GM12878 (cell line): ENCODE measurements around the gene CSMD2. TPM values are rescaled to one million over a fixed set of nuclear protein-coding genes. Genes with fewer than 3 reads are reported as not detected.

ENCODE experiments used
- ATAC-seq: fragments of 200-7000 bp; cut with Tn5 transposase; 3 replicates; pipeline ENCODE4 v1.9.1; 2020; ENCODE audit warnings: mild to moderate bottlenecking, moderate library complexity
- BruUV-seq: library from RNA; stranded (reverse); fragments of 400-500 nt; replicated peaks from 2 replicates; lab custom pipeline; 2021; lab: Mats Ljungman, UMichigan
- CTCF ChIA-PET: fragments of 300-600 bp; sonication (Branson Sonifier 250); formaldehyde crosslinking; extraction: SDS; loops from one replicate; lab custom pipeline; 2021; ENCODE audit warnings: inconsistent platforms; lab: Yijun Ruan, JAX
- POLR2A ChIA-PET: fragments of 350-600 bp; formaldehyde crosslinking; extraction: SDS; loops from one replicate; lab custom pipeline; 2021; ENCODE audit warnings: inconsistent platforms; lab: Charles Lee
- RAD21 ChIA-PET: fragments of 300-600 bp; sonication (Branson Sonifier 250); formaldehyde crosslinking; loops from one replicate; lab custom pipeline; 2023; ENCODE audit warnings: antibody characterized with exemption; ENCODE audit not compliant: unreplicated experiment; lab: Charles Lee
- SMC1A ChIA-PET: fragments of 300-600 bp; sonication (Branson Sonifier 250); formaldehyde crosslinking; loops from one replicate; lab custom pipeline; 2023; ENCODE audit not compliant: unreplicated experiment, uncharacterized antibody; lab: Charles Lee
- DNase-seq: peaks from one replicate; pipeline ENCODE4 v3.0.0-alpha.2; 2011; ENCODE audit warnings: low read depth, low spot score
- FAIRE-seq: peaks from 3 replicates; lab custom pipeline; 2011; peaks lifted over from hg19 to GRCh38; lab: Jason Lieb, UNC
- H2AFZ ChIP-seq: 2 replicates; pipeline ENCODE4 v1.6.0; 2011; ENCODE audit warnings: low read depth, low read length, control low read depth; ENCODE audit not compliant: control insufficient read depth
- H3K27ac ChIP-seq: 2 replicates; pipeline ENCODE4 v1.5.1; 2011; ENCODE audit warnings: control low read depth; ENCODE audit not compliant: control insufficient read depth, insufficient read depth
- H3K27me3 ChIP-seq, 2 experiments: replicated peaks in 1 of 2; 2 replicates each; pipeline versions ENCODE4 v1.6.0 to v1.6.1; 2011; ENCODE audit warnings: low read length in 1 of 2; ENCODE audit not compliant: control insufficient read depth in 2 of 2, insufficient read depth in 2 of 2
- H3K36me3 ChIP-seq, 2 experiments: 2 replicates each; pipeline ENCODE4 v1.5.1; 2011; ENCODE audit warnings: low read length in 1 of 2; ENCODE audit not compliant: control insufficient read depth in 2 of 2, insufficient read depth in 2 of 2
- H3K4me1 ChIP-seq: 2 replicates; pipeline ENCODE4 v1.6.1; 2011; ENCODE audit warnings: mild to moderate bottlenecking, low read length, moderate library complexity, mixed read lengths; ENCODE audit not compliant: control insufficient read depth, insufficient read depth
- H3K4me2 ChIP-seq: 2 replicates; pipeline ENCODE4 v1.6.0; 2011; ENCODE audit warnings: control low read depth; ENCODE audit not compliant: control insufficient read depth, insufficient read depth
- H3K4me3 ChIP-seq: fragments of 200-600 bp; sonication (generic); 2 replicates; pipeline ENCODE4 v1.5.1; 2016
- H3K79me2 ChIP-seq: 2 replicates; pipeline ENCODE4 v1.6.0; 2011; ENCODE audit warnings: low read length; ENCODE audit not compliant: control insufficient read depth, insufficient read depth
- H3K9ac ChIP-seq: 2 replicates; pipeline ENCODE4 v1.8.0; 2011; ENCODE audit warnings: low read length, control low read depth, mixed read lengths; ENCODE audit not compliant: control insufficient read depth, insufficient read depth
- H3K9me3 ChIP-seq: replicated peaks from 3 replicates; pipeline ENCODE4 v1.5.1; 2011; ENCODE audit warnings: mild to moderate bottlenecking, low read length; ENCODE audit not compliant: control insufficient read depth, insufficient read depth
- H4K20me1 ChIP-seq: 2 replicates; pipeline ENCODE4 v1.6.0; 2011; ENCODE audit not compliant: control insufficient read depth, insufficient read depth
- ATF7 ChIP-seq: fragments of 450-650 bp; IDR thresholded peaks from 2 replicates; pipeline ENCODE4 v1.6.1; 2016; ENCODE audit warnings: low read depth, mild to moderate bottlenecking
- BCL11A ChIP-seq: IDR thresholded peaks from 2 replicates; pipeline ENCODE4 v1.6.1; 2011; ENCODE audit warnings: low read depth, low read length
- EED ChIP-seq: sonication (generic); IDR thresholded peaks from 2 replicates; pipeline ENCODE4 v1.6.1; 2016; ENCODE audit warnings: antibody characterized with exemption, low read depth
- EP300 ChIP-seq, 2 experiments: fragments of 150-350 bp in 1 of 2; IDR thresholded peaks; 2 replicates each; pipeline ENCODE4 v1.6.1; 2011 to 2012; ENCODE audit warnings: low read depth in 2 of 2, low read length in 2 of 2, borderline replicate concordance in 1 of 2, improper control_type of control experiment in 1 of 2, inconsistent platforms in 1 of 2; ENCODE audit not compliant: control insufficient read depth in 1 of 2
- HCFC1 ChIP-seq: fragments of 150-350 bp; IDR thresholded peaks from 2 replicates; pipeline ENCODE4 v1.6.1; 2014; ENCODE audit warnings: low read length
- NBN ChIP-seq: fragments of 450-650 bp; IDR thresholded peaks from 2 replicates; pipeline ENCODE4 v1.6.1; 2016
- NFXL1 ChIP-seq: fragments of 450-650 bp; IDR thresholded peaks from 2 replicates; pipeline ENCODE4 v1.6.1; 2017; ENCODE audit warnings: antibody characterized with exemption, mild to moderate bottlenecking, borderline replicate concordance
- NR2C2 ChIP-seq: IDR thresholded peaks from 2 replicates; pipeline ENCODE4 v1.6.1; 2011; ENCODE audit warnings: borderline replicate concordance, low read depth; ENCODE audit not compliant: control insufficient read depth, insufficient read length
- PML ChIP-seq: IDR thresholded peaks from 2 replicates; pipeline ENCODE4 v1.6.1; 2012; ENCODE audit warnings: low read length, inconsistent platforms
- RAD21 ChIP-seq: IDR thresholded peaks from 2 replicates; pipeline ENCODE4 v1.6.1; 2011; ENCODE audit warnings: mild to moderate bottlenecking, low read depth, low read length, moderate library complexity; ENCODE audit not compliant: insufficient read depth
- ZNF207 ChIP-seq: fragments of 450-650 bp; IDR thresholded peaks from 2 replicates; pipeline ENCODE4 v1.6.1; 2014; ENCODE audit warnings: antibody characterized with exemption, mild to moderate bottlenecking, borderline replicate concordance
- WGBS: methylation state at CpG from one replicate; pipeline ENCODE4 v1.1.6; 2016; ENCODE audit warnings: low lambda C conversion rate; ENCODE audit not compliant: insufficient replicate concordance, insufficient coverage; ENCODE audit errors: missing lambda C conversion rate; 5-methylcytosine and 5-hydroxymethylcytosine counted together
- in situ Hi-C: fragments of 300-500 bp; cut with MboI; formaldehyde crosslinking; loops from 9 replicates; pipeline ENCODE4 v1.14.3; 2018; ENCODE audit warnings: mixed read lengths
- intact Hi-C: fragments of 100-400 bp; cut with micrococcal nuclease; formaldehyde crosslinking; loops from one replicate; pipeline ENCODE4 v1.14.2; 2022; ENCODE audit not compliant: unreplicated experiment
- polyA plus RNA-seq, 11 experiments: library from polyadenylated mRNA; depleted of rRNA in 4 of 11; unstranded in 6 of 11; stranded (reverse) in 5 of 11; fragments of >200 nt; fragmentation: Nextera tagmentation in 4 of 11; fragmentation: Illumina TruSeq in 1 of 11; extraction: Ambion mirVana in 4 of 11; extraction: Trizol in 1 of 11; gene quantifications; 1 replicate in 1 of 11; 2 replicates in 10 of 11; pipeline versions ENCODE4 v1.2.1 to v1.2.3, GENCODE V29; 2011 to 2016; ENCODE audit warnings: inconsistent platforms in 2 of 11, missing spikeins in 2 of 11, low read depth in 1 of 11
- total RNA-seq, 4 experiments: library from RNA; depleted of rRNA in 3 of 4; stranded (reverse); fragments of >200 nt in 3 of 4; fragmentation: Illumina TruSeq in 1 of 4; extraction: Trizol in 1 of 4; gene quantifications; 2 replicates each; pipeline versions ENCODE4 v1.2.1 to v1.2.3, GENCODE V29; 2013 to 2021
- TF ChIP-seq, protein P1 (sequence below): fragments of 450-650 bp; formaldehyde crosslinking; IDR thresholded peaks from 2 replicates; pipeline ENCODE4 v1.5.0; 2022; ENCODE audit warnings: mild to moderate bottlenecking, missing genetic modification characterization
- TF ChIP-seq, protein P2 (sequence below): fragments of 450-650 bp; IDR thresholded peaks from 2 replicates; pipeline ENCODE4 v1.6.1; 2016; ENCODE audit warnings: mild to moderate bottlenecking

Gene CSMD2
- total and polyA plus RNA-seq, 10 of the 15 experiments (the other 5 are each of a cell fraction or from before 2014, with no cell fraction given) = under 0.01 TPM; not detected in 9

DNA sequence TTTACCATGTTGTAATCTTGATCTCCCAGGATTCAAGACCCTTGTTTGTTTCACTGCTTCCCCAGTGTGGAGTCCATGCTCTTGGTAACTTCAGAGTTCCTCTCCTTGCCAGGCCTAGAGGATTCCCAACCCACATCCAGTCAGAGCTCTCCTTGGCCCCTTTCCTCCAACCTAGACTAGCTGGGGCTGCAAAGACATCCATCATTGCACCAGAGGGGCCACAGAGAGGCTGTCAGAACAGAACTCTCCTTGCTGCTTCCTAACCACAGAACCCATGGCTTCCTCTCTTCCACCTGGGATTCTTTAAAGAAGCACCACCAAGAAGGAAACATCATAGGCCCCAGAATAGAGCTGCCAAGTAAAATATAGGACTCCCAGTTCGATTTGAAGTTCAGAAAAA is 220.2 kb downstream of the CSMD2 start:
- ChIA-PET POLR2A (no interaction called here), SMC1A (no interaction called here)

DNA sequence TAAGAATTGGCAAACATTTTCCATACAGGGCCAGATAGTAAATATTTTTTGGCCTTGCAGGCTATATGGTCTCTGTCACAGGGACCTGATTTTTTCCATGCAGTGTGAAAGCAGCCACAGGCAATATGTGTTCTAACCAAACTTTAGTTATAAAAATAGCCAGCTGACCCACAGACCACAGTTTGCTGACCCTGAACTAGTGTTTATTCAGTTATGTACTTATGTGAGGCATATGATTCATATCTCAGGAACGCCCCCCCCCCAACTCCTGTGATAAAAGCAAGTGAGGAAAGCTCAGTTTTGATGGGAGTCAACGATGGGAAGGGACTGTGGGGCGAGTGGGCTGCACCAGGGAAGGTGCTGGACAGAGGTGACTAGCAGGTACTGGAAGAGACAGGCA is 221.1 kb downstream of the CSMD2 start:
- H3K4me1 ChIP-seq = no peaks in the 10 kb centered on the region
- H4K20me1 ChIP-seq = no peaks in the 10 kb centered on the region
- no peaks in the 10 kb centered on the region for H3K27me3 ChIP-seq
- no peak overlapping the region for H3K4me2 ChIP-seq
- H3K4me3 ChIP-seq = no peak overlapping the region
- CTCF ChIA-PET = interaction anchor here (0.6 kb wide), 1 partner anchor 1324 kb away, joined by 3 read pairs; no protein-coding TSS in a partner anchor
- H3K36me3 ChIP-seq = no peaks in the 10 kb centered on the region
- no peaks in the 10 kb centered on the region; the same call in 2 of the 3 replicates for H3K9me3 ChIP-seq
- no peak for TF ChIP-seq RAD21
- TF ChIP-seq, protein P1, sequence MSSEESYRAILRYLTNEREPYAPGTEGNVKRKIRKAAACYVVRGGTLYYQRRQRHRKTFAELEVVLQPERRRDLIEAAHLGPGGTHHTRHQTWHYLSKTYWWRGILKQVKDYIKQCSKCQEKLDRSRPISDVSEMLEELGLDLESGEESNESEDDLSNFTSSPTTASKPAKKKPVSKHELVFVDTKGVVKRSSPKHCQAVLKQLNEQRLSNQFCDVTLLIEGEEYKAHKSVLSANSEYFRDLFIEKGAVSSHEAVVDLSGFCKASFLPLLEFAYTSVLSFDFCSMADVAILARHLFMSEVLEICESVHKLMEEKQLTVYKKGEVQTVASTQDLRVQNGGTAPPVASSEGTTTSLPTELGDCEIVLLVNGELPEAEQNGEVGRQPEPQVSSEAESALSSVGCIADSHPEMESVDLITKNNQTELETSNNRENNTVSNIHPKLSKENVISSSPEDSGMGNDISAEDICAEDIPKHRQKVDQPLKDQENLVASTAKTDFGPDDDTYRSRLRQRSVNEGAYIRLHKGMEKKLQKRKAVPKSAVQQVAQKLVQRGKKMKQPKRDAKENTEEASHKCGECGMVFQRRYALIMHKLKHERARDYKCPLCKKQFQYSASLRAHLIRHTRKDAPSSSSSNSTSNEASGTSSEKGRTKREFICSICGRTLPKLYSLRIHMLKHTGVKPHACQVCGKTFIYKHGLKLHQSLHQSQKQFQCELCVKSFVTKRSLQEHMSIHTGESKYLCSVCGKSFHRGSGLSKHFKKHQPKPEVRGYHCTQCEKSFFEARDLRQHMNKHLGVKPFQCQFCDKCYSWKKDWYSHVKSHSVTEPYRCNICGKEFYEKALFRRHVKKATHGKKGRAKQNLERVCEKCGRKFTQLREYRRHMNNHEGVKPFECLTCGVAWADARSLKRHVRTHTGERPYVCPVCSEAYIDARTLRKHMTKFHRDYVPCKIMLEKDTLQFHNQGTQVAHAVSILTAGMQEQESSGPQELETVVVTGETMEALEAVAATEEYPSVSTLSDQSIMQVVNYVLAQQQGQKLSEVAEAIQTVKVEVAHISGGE = no peak
- TF ChIP-seq PML = no peak
- TF ChIP-seq ATF7 = no peak
- TF ChIP-seq HCFC1 = no peak
- no peak for TF ChIP-seq EP300 (IDR thresholded peaks at IDR 0.05; ENCODE audit: borderline replicate concordance in 1 of 2, control insufficient read depth in 1 of 2, low read depth in 2 of 2, low read length in 2 of 2)
- TF ChIP-seq, protein P2, sequence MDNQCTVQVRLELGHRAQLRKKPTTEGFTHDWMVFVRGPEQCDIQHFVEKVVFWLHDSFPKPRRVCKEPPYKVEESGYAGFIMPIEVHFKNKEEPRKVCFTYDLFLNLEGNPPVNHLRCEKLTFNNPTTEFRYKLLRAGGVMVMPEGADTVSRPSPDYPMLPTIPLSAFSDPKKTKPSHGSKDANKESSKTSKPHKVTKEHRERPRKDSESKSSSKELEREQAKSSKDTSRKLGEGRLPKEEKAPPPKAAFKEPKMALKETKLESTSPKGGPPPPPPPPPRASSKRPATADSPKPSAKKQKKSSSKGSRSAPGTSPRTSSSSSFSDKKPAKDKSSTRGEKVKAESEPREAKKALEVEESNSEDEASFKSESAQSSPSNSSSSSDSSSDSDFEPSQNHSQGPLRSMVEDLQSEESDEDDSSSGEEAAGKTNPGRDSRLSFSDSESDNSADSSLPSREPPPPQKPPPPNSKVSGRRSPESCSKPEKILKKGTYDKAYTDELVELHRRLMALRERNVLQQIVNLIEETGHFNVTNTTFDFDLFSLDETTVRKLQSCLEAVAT = no peak
- TF ChIP-seq ZNF207 = no peak
- no peak for TF ChIP-seq NFXL1
- TF ChIP-seq BCL11A = no peak
- TF ChIP-seq NBN = no peak
- TF ChIP-seq EED = no peak
- TF ChIP-seq, all 136 proteins: peak for 0
- no peaks in the 10 kb centered on the region for H3K79me2 ChIP-seq
- no TSS peak for BruUV-seq
- WGBS = 2% methylated on average over 3 of the region's 3 CpGs
- no peak overlapping the region for H3K9ac ChIP-seq
- ChIA-PET SMC1A (interaction anchor here (0.6 to 0.7 kb wide), 2 partner anchors 17 to 638 kb away, joined by 3 read pairs; no protein-coding TSS in a partner anchor), POLR2A (no interaction called here), RAD21 (interaction anchor here (0.6 kb wide), 1 partner anchor 75 kb away, joined by 4 read pairs; no protein-coding TSS in a partner anchor)
- intact Hi-C loops (no loop called here), in situ Hi-C loops (no loop called here)
- FAIRE-seq = no peak
- no peak for DNase-seq
- no peak overlapping the region for H3K27ac ChIP-seq
- H2AFZ ChIP-seq = no peak overlapping the region
- no peak for ATAC-seq

More for the DNA sequence above, 220.2 kb downstream of the CSMD2 start:
- H3K4me3 ChIP-seq = no peak overlapping the region
- H3K36me3 ChIP-seq = no peaks in the 10 kb centered on the region
- H3K4me2 ChIP-seq = no peak overlapping the region
- intact Hi-C loops (no loop called here), in situ Hi-C loops (no loop called here)
- TF ChIP-seq NR2C2 = no peak
- no peaks in the 10 kb centered on the region for H3K27me3 ChIP-seq
- no peaks in the 10 kb centered on the region for H3K79me2 ChIP-seq
- no peak overlapping the region for H2AFZ ChIP-seq
- CTCF ChIA-PET = no interaction called here
- FAIRE-seq (no peak), DNase-seq (no peak), ATAC-seq (no peak)
- RAD21 ChIA-PET = no interaction called here
- no peaks in the 10 kb centered on the region for H3K4me1 ChIP-seq
- H3K27ac ChIP-seq = no peak overlapping the region
- H3K9me3 ChIP-seq = no peaks in the 10 kb centered on the region
- 5% methylated on average over 1 of the region's 1 CpG for WGBS
- H4K20me1 ChIP-seq = no peaks in the 10 kb centered on the region
- no TSS peak for BruUV-seq
- no peak overlapping the region for H3K9ac ChIP-seq
